Measurements from ENCODE around the gene GOLT1A. TPM values are rescaled to one million over a fixed set of nuclear protein-coding genes. Genes with fewer than 3 reads are reported as not detected.
"Not testable (repeated sequence)": the region's sequence is repeated elsewhere in the genome, so short reads cannot be mapped to it uniquely, and the experiment has no call there.

GOLT1A gene
- polyA plus RNA-seq, 12 donors: 0.36 to 14.0 (median 0.44) TPM; not detected in 8

DNA sequence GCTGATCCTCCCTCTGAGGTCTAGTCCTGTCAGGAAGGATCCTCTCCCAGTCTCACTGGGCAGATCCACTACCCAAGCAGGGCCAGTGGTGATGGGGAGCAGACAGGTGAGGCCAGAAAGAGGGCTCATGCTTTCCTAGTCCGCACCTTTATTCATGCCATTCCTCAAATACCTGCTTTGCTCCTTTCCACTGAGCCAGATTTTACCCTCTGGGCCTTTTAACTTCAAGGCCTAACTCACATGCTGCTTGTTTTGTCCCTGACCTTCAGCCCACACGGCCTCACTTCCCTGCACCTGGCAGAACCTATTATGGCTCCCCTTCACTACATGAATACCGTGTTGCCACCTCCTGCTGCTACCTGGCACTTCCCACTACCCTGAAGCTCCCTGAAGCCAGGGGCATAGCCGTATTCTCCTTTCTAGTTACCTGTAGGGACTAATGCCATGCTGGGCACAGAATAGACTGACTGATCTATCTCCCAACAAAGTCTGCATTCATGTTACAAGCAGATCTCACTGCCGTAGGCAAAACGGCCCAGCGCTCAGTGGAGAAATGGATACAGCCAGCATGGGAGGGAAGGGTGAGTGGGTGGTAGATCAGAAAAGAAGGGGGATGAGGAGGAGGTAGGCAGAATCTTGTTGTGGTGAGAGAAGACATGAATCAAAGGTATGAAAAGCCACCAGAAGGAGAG lies 36.1 kb upstream of the GOLT1A start:
- no peak for DNase-seq

DNA sequence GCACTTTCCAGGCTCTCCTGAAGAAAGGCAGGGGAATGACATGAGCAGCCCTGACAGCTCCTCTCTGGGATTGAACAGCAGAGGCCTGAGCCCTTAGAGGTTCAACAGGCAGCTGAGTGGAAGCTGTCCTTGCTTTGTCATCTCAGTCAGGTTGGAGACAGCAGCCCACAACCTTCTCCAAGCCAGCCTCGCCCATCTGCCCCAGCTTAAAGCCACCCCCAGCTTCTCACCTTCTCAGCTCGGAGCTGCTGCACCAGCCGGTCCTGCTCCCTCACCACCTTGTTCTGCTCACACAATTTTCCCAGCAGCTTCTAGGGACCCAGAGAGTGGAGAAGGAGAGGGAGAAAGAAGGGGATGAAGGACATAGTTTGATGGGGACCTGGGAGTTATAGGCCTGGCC lies 35.2 kb upstream of the GOLT1A start:
- no peak for DNase-seq

DNA sequence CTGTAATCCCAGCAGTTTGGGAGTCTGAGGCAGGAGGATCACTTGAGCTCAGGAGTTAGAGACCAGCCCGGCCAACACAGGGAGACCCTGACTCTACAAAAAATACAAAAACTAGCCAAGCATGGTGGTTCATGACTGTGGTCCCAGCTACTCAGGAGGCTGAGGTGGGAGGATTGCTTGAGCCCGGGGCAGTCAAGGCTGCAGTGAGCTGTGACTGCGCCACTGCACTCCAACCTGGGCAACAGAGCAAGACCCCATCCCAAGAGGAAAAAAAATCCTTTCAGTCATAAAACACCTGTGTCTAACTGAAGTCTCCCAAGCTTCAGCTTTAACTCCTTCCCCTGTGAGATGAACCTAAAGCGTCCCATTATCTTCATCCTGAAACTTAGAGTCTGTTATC lies 33.1 kb upstream of the GOLT1A start:
- DNase-seq: no peak

DNA sequence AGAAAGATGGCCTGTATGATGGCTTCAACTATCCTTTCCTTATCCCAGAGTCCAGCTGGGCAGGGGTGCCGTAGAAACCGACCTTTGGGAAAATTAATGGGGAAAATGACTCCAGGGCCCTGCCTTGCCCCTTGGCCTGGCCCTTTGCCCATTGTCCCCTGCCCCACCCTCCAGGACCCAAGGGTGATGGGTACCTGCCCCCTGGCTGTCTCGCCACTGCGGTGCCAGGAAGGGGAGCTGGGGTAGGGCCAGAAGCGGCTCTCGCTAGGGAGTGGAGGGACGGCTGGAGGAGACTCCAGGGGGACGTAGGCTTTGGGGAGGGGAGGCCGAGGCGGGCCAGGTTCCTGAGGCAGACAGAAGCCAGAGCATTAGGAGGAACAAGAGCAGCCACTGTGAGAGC lies 29.1 kb upstream of the GOLT1A start:
- no peak for DNase-seq

DNA sequence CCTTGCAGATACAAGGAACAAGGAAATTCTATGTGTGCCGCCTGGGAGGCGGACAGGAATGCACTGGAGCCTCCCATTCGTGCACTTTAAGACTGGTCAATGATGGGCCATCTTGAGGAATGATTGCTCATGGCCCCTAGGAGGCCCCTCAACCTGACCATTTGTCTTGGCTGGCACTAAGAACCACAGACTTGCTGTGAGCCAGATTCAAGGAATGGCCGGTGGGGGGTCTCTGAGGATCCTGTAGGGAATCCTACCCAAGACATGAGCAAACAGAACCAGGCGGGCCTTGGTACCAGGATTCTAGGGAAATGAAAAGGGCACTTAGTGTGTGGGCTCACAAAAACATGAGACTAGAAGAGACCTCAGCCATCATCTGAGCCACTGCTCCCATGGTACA lies 28.1 kb upstream of the GOLT1A start:
- DNase-seq: no peak

DNA sequence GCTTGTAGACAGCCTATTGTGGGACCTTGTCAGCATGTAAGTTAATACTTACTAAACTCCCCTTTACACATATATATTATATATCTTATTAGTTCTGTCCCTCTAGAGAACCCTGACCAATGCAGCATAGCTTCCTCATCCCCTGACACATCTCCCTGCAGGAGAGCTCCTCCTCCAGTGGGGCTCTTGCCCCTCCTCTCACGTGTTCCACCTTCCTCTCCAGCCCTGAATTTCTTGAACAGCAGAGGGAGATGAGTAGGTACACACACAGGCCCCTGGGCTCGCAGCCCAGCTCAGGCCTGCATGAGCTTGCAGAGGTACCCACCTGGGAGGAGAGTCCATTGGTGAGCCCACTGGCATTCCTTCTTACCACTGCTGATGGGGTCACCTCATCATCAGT lies 27.3 kb upstream of the GOLT1A start:
- no peak for DNase-seq

DNA sequence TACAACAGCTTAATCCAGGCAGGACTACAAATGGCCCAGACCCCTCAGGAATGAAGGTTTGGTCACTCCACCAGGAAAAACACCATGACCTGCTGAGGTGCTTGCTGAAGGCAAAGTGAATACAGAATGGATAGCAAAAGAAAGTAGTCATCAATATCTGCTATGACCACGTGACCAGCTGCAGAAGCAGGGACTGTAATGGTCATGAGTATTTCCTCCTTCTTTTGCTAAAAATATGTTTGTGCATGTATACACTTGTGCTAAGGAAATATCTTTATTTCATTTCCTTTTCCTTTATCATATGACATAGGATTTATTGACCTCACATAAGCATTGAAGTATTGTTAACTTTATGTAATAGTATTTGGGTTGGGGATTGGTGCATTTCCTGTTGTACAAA lies 26.4 kb upstream of the GOLT1A start:
- no peak for DNase-seq

DNA sequence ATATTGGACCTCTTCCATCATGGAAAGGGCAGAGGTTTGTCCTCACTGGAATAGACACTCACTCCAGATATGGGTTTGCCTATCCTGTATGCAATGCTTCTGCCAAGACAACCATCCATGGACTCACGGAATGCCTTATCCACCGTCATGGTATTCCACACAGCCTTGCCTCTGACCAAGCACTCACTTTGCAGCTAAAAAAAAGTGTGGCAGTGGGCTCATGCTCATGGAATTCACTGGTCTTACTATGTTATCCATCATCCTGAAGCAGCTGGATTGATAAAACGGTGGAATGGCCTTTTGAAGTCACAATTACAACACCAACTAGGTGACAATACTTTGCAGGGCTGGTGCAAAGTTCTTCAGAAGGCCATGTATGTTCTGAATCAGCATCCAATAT lies 25.6 kb upstream of the GOLT1A start:
- not testable (repeated sequence) for DNase-seq

DNA sequence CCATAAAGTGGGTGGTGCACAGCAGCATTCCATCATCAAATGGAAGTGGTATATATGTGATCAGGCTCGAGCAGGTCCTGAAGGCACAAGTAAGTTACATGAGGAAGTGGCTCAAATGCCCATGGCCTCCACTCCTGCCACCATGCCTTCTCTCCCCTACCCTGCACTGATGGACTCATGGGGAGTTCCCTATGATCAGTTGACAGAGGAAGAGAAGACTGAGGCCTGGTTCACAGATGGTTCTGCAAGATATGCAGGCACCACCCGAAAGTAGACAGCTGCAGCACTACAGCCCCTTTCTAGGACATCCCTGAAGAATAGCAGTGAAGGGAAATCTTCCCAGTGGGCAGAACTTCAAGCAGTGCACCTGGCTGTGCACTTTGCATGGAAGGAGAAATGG lies 24.7 kb upstream of the GOLT1A start:
- DNase-seq: not testable (repeated sequence)

DNA sequence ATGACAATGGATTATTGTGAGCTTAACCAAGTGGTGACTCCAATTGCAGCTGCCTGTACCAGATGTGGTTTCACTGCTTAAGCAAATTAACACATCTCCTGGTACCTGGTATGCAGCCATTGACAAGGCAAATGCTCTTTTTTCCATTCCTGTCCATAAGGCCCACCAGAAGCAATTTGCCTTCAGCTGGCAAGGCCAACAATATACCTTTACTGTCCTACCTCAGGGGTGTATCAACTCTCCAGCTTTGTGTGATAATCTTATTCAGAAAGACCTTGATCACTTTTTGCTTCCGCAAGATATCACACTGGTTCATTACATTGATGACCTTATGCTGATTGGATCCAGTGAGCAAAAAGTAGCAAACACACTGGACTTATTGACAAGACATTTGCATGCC lies 23.7 kb upstream of the GOLT1A start:
- DNase-seq: not testable (repeated sequence)

DNA sequence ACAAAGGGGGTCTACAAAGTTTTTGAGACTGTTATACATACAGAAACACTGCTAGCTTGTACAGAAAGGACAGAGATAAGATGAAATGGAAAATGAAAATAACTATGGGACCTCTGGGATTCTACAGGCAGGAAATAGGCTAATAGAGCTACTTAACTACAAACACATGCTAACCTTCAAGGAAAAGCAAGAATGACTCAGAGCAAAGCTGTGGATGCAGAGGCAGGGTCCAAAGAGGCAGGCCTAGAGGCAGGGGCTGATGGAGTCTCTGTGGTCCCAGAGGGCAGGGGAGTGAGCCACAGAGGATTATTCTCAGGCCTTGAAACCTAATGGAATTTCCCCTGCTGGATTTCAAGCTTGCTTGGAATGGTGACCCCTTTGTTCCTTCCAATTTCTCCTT lies 18.7 kb upstream of the GOLT1A start:
- peak; percentile 37 for DNase-seq

DNA sequence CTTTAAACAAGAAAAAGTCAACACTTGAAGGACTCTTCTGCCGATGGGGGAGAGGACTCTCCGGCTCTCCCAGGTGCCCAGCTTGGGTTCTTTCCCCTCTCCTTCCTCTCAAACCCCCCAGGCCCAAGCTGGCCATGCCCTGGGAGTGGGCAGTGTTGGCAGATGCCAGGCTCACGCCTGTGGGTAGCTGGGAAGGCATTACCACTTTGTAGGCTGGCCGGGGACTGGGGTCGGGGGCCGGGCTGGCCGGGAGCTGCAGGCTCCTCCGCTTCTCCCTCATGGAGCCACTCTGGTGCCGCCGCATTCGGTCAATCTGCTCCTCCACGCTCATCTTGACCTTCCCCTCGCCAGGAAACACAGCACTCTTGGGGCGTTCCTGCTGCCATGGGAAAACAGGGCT lies 16.4 kb upstream of the GOLT1A start:
- DNase-seq: no peak

DNA sequence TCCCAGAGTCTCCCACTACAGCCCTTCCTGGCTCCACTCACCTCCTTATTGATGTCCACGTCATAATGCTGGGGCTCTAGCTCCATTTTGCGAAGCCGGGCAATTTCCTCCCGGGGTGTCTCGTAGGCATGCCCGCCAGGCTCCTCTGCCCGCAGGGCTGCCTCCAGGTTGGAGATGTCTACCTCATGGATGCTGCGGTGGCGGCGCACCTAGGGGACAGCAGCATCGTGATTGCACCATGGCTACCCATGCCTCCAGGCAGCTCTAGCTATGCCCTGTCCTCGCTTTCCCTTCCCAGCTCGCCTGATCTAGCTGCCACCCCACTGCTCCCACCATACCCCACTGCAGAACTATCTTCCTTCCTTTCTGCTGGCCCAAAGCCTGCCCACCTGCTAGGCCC lies 15.1 kb upstream of the GOLT1A start:
- no peak for DNase-seq

DNA sequence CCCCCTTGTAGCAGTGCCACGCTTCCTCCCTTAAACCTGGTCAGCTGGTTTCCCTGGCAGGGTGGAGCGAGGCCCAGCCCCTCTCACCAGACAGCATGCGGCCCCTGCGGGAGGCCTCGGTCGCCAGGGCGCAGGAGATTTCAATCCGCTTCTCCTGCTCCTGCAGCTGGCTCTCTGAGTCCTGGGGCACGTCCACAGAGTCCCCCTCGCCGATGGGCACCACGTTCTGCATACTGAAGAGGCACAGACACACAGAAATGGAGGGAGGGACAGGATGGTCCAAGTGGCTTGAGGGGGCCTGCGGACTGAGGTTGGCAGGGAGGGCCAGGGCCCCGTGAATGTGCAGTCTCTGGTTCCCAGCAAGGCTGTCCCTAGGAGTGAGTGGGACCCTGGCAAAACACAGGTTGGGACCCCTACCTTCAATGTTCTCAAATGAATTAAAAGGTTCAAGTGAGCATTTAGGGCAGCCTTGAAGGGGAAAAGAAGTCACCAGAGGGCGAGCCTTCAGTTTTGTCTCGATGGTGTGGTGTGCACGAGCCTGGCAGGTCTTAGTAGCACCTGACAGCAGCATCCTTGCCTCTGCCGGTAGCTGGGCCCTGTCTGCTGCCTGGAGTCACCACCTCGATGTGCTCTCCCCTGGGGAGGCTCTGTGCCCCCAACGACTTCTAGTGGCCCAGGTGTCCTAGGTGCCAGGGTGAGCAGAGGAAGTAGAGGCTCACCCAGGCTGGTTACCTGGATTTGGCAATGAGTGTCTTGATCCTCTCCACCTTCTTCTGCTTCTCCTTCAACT lies 14.4 kb upstream of the GOLT1A start:
- no peak for DNase-seq

DNA sequence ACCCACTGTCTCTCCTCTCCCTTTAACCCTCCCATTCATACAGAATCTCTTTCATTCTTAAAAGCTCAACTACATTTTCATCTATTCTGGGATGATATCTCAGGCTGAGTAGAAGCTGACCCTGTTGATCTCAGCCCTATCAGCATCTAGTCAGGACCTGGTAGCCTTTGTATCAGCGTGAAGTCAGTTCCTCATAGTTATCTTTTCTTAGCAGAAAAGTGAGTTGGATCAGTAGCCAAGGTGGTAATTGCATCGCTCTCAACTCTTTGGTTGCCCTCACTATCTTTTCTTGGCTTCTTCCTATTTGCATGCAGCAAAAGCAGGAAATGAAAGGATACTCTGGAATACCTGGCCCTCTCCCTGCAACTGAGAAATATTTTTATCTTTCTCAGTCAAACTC lies 13.6 kb upstream of the GOLT1A start:
- no peak for DNase-seq

DNA sequence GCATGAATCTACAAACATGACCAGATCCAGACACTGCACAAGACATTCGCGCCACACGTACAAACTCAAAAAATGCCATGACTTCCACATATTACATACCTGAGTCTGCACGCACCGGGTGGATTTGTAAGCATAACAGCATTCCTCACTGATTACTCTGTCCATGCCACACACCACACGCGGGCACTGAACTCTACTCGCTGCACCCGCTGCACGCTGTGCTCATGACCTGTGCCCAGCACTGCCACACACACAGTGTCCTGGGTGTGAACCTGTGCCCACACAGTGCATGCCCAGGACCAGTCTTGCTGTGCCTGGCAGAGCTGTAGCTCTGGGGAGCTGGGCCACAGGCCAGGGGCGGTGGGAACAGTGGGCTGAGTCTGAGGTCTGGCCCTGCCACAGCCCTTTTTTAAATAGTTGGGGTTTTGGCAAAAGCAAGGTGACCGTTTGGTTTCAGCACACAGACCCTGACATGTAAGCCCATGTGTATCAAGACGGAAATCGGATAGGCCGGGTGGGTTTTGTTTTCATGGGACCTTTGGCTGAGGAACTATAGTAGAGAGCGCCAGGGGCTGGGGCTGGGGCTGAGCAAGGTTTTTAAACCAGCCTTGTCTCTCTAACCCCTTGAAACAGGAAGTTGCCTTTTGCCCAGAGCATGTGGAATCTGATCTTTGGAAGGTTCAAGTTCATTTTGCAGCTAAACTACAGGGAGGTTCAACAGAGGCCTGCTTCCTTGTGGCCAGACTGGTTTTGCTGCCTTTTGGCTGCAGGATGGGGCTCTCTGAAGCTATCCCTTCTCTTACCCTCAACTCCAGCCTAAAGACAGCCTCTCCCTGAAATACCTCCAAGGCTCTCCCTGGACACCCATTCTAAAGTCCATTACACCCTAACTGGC lies 12.3 kb upstream of the GOLT1A start:
- DNase-seq: no peak

DNA sequence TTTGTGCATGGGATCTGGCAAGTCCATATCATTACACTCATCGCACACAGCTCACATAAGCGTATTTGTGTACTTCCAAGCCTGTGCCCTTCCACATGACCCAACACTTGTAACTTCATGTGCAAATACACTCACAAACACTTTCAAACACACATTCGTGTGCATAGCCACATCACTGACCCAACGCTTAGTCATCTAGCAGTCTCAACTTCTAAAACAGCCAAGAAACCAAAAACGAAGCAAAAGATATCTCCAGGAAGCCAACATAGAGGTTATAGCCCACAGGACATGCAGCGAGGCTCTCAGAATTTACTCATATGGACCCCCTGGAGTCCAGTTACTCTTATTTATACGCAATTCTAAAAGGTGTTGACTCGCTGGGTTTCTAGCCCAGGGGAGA lies 10.9 kb upstream of the GOLT1A start:
- DNase-seq: no peak

DNA sequence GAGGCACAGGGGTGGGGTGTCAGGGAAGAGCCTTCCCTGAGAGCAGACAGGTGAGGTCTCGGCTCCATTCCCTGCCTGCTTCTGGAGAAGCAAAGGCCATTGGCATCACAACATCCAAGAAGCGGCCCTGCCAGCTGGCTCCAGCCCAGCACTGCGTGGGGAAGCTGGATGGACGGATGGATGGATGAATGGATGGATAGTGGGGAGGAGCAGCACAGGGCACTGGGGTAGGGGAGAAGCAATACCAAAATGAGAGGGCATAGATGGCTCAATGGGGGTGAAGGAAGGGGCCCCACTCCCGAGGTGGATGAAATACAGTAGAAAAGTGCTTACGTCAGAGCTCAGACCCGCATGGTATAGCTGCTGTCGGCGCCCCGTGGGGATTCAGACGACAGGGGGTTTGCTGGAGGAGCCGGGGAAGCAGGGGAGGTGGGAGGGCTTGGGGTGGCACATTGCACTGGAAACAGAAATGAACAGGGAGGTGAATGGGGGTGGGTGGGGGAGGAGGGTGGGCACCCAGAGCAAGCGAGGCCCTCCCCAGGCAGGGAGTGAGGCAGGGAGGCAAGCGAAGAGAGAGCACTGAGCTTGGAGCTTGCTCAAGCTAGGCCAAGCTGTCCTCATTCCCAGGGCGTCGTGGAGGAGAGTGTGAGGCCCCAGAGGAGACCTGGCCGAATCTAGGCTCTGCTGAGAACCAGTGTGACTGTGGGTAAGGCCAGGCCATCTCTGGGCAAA lies 9.5 kb upstream of the GOLT1A start:
- no peak for DNase-seq

DNA sequence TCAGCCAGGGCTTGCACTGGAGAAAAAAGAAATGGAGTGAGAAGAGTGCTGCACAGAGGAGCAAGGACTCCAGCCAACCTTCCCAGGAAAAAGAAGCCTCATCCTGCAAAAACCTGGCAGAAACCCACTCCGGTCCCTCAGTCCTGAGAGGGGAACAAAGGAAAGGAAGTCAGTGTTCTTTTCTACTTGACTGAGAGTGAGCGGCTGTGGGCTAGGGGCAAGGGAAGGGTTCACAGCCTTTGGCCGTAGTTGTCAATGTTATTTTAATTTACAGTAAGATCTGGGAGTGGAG lies 8.9 kb upstream of the GOLT1A start:
- peak; percentile 65 for DNase-seq

DNA sequence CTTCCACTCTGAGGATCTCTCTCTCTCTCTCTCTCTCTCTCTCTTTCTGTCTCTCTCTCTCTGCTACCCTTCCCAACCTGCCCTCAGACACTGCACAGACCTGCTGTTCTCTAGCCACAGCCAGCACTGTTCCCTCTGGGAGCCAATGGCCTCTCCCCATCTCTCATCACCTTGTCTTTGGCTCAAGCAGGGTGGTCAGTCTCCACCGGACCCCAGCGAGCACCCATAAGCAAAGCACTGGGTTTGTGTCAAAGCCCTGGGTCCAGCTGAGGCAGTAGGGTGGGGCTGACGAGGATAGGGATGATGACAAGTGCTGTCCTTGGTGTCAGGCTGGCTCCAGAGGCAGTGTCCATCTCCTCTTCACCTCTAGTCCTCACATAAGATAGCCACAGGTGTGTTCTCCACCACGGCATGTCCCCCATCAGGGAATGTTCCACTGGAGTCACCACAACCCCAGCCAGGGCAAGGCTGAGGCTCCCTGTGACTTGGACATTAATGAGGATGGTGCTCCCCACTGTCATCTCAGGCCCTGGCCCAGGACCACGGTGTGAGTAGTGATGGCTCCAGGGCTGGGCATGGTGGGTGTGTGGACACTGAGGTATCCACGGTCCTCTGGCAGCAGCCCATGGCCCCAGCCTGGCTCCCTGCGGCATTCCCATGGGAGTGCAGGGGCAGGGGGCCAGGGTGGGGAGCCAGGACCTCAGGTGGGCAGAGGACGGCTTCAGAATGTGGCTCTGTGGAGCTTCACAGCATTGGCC lies 8.4 kb upstream of the GOLT1A start:
- no peak for DNase-seq

DNA sequence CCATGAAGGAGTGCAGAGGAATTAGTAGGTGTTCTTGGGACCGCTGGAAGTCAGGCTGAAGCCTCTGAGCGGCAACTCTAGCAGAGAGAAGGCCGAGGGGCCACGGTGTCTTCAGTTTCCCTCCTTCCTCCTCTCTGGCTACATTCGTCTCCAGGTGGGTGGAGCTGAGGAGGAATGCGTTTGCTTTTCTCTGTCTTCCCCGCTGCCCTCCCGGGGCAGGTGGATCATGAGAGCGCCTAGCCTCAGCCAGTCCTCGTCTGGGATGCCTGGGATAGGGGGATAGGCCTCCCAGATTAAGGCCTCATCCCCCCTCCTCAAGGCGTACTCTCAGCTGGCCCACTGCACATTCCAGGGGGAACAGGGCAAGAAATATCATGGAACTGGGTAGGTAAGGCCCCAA lies 7.5 kb upstream of the GOLT1A start:
- DNase-seq: no peak
